Measurements from ENCODE around the gene LSM10. TPM values are rescaled to one million over a fixed set of nuclear protein-coding genes. Genes with fewer than 3 reads are reported as not detected.

The LSM10 gene
- polyA plus RNA-seq (ENCODE audit: insufficient read depth in 1 of 5, insufficient read length in 5 of 5, low replicate concordance in 1 of 5), result 10 to 100 TPM; 15.1 to 25.2 (median 18.7) TPM
- long read RNA-seq, donor 1, transcript LSM10-201 (2 exons, 850 nt), result major isoform, 17 of 17 reads
- long read RNA-seq, donor 1, partial matches to known transcripts, result 0 of 17 reads
- long read RNA-seq, donor 1, other reads (novel, unspliced or antisense), result 0 of 17 reads
- long read RNA-seq, donor 2, transcript LSM10-201 (2 exons, 850 nt), result major isoform, 10 of 11 reads
- long read RNA-seq, donor 2, partial matches to known transcripts, result 0 of 11 reads
- long read RNA-seq, donor 2, other reads (novel, unspliced or antisense), result 0 of 11 reads
- long read RNA-seq, donor 3, transcript LSM10-201 (2 exons, 850 nt), result major isoform, 12 of 17 reads
- long read RNA-seq, donor 3, partial matches to known transcripts, result 5 of 17 reads
- long read RNA-seq, donor 3, other reads (novel, unspliced or antisense), result 0 of 17 reads
- long read RNA-seq, donor 4, transcript LSM10-201 (2 exons, 850 nt), result major isoform, 7 of 7 reads
- long read RNA-seq, donor 4, partial matches to known transcripts, result 0 of 7 reads
- long read RNA-seq, donor 4, other reads (novel, unspliced or antisense), result 0 of 7 reads
- long read RNA-seq, donor 5, transcript LSM10-201 (2 exons, 850 nt), result major isoform, 9 of 9 reads
- long read RNA-seq, donor 5, partial matches to known transcripts, result 0 of 9 reads
- long read RNA-seq, donor 5, other reads (novel, unspliced or antisense), result 0 of 9 reads
- long read RNA-seq, donor 6, transcript LSM10-201 (2 exons, 850 nt), result major isoform, 21 of 21 reads
- long read RNA-seq, donor 6, partial matches to known transcripts, result 0 of 21 reads
- long read RNA-seq, donor 6, other reads (novel, unspliced or antisense), result 0 of 21 reads
- long read RNA-seq, donor 7, transcript LSM10-201 (2 exons, 850 nt), result major isoform, 8 of 8 reads
- long read RNA-seq, donor 7, partial matches to known transcripts, result 0 of 8 reads
- long read RNA-seq, donor 7, other reads (novel, unspliced or antisense), result 0 of 8 reads
- long read RNA-seq, donor 8, transcript LSM10-201 (2 exons, 850 nt), result major isoform, 7 of 7 reads
- long read RNA-seq, donor 8, partial matches to known transcripts, result 0 of 7 reads
- long read RNA-seq, donor 8, other reads (novel, unspliced or antisense), result 0 of 7 reads

DNA sequence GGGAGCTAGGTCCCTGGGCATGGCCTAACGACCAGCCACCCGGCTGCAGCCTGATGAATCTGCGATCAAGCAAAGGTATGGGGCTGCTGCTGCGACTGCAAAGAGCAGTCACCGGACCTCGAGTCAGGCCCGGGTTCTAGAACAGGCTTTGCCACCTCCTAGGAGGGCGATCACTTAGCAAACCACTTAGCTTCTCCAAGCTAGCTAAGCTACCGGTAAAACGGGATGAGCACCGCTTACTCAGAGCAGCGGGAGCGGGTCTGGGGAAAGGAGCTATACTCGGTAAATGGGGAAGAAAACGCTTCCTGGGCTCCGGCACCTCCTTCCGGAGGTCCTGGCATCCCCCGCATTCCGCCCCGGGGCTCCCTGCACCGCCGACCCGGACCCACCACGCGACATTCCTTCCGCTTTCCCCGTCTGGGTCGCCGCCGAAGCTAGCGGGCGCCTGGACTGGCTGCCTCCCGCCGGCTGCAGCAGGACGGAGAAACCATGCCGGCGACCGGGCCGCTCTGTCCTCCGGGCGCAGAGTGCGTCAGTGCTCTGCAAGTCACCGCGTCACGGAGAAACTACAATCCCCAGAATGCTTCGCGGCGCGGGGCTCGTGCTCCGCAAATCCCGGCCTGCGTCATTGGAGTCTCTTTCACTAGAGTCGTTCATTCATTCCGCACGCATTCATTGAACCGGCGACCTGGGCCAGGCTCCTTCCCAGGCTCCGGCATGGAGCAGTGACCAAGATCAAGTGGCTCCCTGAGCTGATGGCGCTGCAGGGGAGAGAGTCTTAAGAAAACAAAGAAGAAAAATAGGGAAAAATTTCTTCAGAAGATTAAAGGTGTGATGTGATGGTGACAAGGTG lies at the start of gene LSM10:
LSM10 (minus strand) TSS at position 531 of the 853 bp plus-strand sequence. CDS start 3,779 bp downstream, outside the sequence.
- peak; percentile 91 to 93 for DNase-seq

DNA sequence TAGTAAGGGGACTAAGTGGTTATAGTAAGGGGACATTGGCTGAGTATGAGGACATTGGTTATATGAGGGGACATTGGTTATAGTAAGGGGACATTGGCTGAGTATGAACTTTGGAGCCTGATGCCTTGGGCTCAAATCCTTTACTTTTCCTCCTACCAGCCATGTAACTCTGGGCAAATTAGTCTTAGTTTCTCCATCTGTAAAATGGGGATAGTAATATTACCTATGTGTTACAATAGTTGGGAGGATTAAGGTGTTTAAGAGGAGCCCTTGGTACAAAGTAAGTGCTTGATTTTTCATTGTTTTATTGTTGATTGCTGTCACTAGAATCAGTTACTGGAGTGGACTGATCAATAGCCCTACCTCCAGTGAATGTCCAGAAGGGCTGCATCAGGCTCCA lies 49.7 kb upstream of the LSM10 start:
- DNase-seq, result no peak

DNA sequence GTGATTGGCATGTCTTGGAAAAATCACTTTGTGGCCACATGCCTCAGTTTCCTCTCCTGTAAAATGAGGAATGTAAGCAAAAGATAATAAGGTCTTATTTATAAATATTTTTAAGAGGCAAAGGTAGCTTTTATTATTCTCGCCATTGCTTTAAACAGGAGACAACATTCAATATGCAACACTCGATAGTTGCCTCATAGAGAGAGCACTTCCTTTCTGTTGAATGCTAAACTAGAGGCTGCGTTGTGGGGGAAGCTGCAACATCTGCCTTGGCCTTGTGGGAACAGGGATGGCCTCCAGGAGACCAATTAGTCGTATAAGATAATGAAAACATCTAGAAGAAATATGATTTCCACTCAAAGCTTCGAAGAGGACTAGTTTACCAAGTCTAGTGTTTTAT lies 49.0 kb upstream of the LSM10 start:
- DNase-seq, result no peak

DNA sequence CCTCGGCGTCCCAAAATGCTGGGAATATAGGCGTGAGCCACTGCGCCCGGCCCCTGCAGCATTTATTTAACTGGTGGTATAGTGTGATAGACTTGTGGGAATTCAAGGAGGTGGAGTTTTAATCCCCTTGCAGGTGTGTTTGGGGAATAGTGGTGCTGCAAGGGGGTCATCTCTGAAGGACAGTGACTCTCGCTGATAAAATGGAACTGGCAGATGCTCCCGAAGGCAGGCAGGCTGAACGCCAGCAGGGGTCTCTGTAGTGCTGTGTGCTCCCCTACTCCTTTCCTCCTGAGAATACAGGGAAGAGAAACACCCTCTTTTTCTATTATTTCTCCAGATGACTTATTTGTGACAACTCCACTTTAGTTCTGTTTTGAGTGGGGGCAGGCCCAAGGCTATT lies 48.6 kb upstream of the LSM10 start:
- DNase-seq, result no peak

DNA sequence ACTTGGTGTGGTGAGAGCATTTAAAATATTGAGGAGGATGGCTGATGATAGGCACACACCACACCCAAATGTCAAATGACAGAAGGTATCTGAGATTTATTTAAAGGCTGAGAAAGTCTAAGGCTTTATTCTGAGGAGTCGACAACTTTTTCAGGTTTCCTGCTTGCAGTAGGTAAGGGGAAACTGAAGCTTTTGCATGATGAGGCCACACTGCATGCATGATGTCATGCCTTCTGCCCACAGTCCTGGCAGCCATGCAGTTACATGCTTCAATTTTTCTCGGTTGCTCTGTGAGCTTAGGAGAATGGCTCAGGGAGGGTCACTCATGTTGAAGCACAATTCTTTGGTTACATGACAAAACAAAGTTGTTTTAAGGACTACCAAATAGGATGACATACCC lies 45.6 kb upstream of the LSM10 start:
- DNase-seq, result no peak

DNA sequence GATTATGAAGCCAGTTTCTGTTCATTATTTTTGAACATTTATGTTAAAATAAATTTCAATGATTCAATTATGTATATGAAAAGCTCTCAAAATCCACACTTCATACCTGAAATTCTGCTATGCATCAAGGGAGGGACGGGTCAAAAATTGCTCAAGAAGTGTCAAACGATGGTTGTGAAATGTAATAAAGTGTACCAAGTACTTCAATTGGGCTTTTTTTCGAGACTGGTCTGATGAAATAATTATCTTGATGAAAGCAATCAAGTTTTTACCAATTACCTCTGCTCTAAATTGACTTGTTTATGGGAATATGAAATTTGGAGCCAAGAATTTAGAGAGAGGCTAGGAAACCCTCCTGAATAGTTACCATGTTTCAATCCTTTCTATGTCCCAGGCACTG lies 44.6 kb upstream of the LSM10 start:
- no peak for DNase-seq

DNA sequence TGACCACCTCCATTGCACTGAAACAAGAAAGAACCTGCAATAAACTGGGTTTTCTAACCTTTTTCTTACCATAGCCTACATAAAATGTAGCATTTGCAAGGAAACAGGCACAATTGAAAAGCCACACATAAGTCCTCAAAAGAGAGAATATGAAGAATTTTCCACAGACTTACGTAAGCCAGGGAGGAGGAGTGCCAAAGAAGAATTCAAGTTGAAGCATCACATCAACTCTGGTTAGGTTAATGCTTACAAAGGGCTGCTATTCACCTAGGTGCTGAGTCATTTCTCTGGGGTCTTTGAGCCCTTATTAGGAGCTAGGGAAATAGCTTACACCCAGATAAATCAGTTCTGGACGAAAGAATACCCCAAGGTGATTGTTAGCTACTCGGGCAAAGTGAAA lies 42.9 kb upstream of the LSM10 start:
- no peak for DNase-seq

DNA sequence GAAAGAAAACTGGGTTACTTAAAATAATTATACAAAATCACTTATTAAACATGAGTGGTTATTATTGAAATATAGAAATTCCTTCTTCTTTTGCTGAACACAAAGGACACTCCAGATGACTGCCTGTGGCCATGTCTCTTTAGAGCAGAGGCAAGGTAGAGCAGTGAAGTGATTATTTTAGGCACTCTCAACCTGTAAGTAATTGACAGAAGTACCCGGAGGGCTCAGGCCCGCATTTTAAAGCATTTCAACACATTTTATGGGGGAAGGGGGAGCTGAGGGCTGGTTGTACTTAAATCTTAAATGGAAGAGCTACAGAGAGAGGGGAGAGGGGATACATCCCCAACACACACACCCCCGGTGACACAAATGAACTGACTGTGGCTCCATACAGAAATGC lies 42.3 kb upstream of the LSM10 start:
- no peak for DNase-seq

DNA sequence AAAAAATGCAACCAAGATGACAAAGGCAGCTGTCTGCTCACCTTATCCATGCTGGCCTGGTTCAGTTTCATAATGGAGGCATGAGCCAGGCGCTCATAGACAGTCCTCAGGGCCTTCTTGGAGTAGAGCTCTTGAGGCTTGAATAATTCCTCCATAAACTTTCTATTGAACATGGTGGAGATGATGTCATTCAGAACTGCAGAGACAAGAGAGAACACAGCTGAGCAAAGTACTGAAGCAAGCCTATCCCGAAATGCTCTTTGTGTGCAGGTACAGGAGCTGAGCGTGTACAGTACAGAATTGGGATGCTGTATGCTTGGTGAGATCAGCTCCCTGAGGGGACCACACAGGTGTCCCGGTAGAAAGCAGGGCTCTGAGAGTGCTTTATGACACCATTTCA lies 41.0 kb upstream of the LSM10 start:
- DNase-seq, result no peak

DNA sequence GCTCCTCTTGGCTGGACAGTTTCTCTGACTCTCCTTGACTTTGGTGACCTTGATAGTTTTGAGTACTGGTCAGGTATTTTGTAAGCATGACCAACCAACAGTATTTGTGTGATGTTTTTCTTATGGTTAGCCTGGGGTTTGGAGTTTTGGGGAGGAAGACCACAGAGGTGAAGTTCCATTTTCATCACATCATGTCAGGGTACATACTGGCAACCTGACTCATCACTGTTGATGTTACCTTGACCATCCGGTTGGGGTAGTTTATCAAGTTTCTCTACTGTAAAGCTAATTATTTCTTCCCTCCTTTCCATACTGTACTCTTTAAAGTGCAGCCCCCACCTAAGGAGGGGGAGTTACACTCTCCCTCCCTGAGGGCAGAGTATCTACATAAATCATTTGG lies 39.1 kb upstream of the LSM10 start:
- DNase-seq, result no peak

DNA sequence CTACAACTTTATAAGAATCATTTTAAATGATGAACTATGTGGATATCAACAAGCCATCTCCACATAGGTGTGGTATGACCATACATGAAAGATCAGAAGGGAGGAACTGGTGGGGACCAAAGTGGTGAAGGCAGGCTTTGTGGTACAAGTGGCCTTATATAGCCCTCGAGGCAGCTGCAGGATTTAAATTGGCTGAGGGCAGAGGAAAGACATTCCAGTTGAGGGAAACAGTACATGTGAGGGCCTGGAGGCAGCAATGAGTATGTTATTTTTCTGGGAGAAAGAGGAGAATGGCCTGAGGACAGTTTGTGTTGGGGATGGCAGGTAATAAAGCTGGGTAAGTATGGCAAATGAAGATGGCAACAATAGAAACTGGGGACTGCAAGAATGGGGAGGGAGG lies 35.4 kb upstream of the LSM10 start:
- no peak for DNase-seq

DNA sequence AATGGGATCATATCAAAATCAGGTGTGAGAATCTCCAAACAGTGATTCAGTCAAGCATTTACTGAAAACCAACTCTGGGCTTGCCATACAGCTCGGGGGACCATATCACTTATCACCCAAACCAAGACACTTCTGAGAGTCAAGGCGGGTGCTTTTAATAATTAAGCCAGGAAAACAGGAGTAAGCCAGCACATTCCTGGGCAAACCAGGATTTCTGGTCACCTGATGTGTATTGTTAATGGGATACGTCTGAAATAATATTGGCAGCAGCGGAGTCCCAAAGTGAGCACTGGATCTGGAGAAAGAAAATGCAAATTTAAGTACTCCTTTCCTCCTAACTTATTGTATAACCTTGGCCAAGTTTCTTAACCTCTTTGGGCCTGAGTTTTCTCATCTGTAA lies 34.9 kb upstream of the LSM10 start:
- no peak for DNase-seq

DNA sequence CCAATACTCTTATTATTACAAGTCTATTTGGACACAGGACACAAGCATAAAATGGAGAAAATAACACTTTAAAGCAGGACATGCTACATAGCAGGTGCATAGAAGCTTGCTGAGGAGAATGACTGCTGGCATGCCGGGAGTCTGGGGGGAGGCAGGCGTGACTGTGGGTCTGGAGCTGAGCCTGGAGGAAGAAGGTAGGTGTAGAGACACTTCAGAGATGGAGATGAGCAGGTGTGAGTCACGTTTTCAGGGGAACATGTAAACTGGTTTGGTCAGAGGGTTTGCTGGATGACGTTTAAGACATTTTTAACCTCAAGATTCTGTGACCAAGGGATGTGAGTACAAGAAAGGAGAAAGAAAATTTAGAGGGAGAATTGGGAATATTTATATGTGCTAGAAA lies 28.1 kb upstream of the LSM10 start:
- DNase-seq, result no peak

DNA sequence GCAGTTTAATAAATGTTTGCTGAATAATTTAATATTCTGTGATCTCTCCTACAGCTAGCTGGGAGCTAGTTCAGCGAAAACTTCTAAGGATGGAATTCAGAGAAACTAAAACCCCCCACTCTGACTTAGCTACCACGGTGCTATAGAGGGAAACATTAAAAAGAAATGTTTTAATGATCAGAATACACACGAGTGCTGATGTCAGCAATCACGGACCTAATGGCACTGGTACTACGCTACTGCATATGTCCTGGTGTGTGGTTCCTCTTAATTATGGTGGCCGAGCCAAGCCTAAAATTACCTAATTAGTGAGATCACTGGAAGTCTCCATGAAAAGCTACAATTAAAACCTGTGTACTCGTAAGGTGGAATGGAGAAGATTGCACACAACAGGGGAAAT lies 23.9 kb upstream of the LSM10 start:
- no peak for DNase-seq

DNA sequence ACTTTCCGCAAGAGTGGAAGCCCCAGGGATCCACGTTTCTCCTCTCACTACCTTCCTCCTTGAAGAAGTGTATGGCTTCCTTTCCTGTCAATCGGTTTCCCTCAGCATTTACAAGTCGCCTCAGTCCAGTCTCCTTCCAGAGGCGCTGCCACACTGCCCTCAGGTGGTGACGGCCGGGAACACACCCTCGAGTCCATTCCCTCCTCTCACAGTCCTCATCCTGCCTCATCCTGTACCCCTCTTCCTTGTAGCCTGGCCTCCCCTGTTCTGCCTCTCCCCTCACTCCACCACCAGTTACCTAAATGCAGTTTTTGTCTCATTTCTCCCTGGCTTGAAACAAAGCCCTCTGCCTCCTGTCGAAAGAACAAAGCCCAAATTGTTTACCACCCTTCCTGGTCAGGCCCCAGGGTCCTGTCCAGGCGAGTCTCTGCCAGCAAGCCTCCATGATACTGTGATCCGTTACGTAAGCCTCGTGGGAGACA lies 23.2 kb upstream of the LSM10 start:
- peak; percentile 54 to 74 for DNase-seq

DNA sequence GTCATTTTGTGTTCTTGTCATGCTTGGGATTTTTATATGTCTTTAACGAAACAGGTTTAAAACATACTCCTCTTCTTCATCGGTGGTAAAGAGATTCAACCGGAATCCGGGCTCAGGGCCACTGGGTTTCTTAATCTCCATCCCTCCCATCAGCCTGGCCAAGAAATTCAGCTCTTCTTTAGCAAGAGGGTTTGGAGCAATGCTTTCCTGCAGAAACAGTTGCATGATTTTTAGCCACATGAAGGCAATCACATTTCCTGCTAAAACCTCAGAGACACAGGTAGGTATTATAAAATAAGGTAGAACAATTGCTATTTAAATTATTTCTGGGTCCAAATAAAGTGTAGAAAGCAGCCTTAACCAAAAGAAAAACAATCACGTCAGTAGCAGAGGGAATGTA lies 22.7 kb upstream of the LSM10 start:
- DNase-seq, result peak in 1 of 2 donors; percentile 21

DNA sequence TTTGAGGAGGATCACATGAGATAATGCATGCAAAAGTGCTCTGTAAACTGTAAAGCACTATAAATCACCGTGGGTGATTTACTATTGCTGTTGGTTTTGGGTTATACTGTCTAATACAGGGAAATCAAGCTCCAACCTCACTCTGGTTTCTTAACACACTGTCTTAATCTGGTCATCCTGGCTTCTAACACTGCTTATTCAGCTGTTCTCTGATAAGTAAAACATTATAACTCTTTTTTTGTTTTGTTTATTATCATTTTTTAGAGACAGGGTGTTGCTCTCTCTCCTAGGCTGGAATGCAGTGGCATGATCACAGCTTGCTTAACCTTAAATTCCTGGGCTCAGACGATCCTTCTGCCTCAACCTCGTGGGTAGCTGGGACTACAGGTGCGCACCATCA lies 21.9 kb upstream of the LSM10 start:
- DNase-seq, result no peak

DNA sequence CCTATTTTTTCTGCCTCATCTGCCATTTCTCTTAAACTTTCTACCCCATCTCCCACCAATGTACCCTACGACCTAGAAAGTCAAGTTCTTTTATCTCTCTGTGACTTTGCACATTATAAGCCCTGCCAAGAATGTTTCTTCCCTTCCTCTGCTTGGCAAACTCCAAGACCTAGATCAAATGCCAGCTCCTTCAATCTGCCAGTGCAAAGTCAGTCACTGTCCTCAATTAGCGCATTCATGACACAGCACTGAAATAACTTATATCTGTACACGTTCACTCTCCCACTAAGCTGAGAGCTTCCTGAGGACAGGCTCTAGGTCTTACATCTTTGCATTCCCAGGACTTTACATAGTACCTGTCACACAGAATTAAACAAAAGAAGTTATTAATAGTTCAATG lies 21.4 kb upstream of the LSM10 start:
- no peak for DNase-seq

DNA sequence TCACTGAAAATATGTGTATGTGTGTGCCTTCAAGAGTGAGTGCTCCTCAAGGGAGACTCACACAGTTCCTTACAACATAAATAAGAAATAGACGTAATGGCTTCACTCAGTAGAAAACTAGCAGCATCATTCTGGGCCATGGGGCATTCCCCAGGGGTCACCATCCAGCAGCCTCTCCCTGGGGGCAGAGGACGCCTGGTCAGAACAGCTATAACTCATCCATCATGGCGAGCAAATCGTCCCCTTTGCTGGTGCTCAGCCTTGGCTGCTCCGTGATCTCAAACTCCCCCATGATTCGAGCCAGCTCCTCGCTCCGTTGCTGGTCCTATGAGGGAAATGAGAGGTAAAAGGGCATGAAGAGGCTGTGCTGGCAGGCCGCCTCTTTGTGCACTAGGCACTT lies 20.2 kb upstream of the LSM10 start:
- no peak for DNase-seq

DNA sequence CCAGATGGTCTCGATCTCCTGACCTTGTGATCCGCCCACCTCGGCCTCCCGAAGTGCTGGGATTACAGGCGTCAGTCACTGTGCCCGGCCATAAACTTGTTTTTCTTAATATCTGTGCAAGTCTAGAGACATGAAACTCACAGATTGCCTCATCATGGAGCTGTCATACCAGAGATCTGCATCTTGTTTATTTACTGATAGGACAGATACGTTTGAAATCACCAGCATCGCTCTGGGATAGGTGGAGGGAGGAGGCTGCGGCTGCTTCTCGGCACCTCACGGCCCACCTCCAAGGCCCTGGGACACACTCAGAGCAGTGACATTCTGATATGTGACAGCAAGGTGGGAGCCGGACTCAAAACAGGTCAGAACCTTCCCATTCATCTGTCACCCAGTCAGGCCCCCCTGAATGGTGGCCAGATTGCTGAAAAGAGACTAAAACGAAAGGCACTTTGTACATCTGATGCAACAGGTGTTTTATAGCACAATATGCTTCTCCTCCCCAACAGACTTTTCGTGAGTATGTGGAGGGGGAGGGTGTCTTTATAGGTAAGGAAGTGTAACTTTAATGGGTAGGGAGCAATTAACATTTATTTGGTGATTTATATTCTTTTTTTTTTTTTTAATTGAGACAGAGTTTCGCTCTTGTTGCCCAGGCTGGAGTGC lies 18.1 kb upstream of the LSM10 start:
- no peak for DNase-seq

DNA sequence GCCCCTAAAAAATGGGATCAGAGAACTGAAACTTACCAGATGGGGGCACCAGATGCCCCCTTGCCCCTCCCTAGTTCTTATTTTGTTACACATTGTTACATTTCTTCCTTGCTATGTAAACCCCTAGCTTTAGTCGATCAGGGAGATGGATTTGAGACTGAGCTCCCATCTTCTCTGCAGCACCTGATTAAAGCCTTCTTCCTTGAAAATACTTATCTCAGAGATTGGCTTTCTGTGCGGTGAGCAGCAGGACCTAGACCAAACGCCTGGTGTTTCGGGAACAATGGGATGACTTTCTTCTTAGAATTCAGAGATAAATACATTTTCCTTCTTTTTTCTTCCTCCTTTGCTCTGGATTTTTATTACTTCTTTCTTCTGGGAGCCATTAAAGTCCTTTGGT lies 16.7 kb upstream of the LSM10 start:
- DNase-seq, result no peak
